Epithelial cell of proximal tubule (primary cell): Measurements from ENCODE around the gene PRELID3B. TPM values are rescaled to one million over a fixed set of nuclear protein-coding genes. Genes with fewer than 3 reads are reported as not detected.
A peak's percentile ranks its signal among the peaks of the same experiment; 100 is the strongest.

ENCODE experiments used
- DNase-seq: peaks from one replicate; pipeline ENCODE4 v3.0.0-alpha.2; 2011; ENCODE audit warnings: low read depth
- H3K4me3 ChIP-seq: 2 replicates; pipeline ENCODE4 v1.5.1; 2011; ENCODE audit warnings: low read depth, mild to moderate bottlenecking, low read length
- total RNA-seq: library from RNA; depleted of rRNA; stranded (reverse); fragments of >200 nt; gene quantifications from 2 replicates; pipeline ENCODE4 v1.2.3, GENCODE V29; 2015
- TF ChIP-seq, protein P1 (sequence below): conservative IDR thresholded peaks from 2 replicates; pipeline ENCODE4 v1.5.1; 2012; ENCODE audit warnings: low read depth, mild to moderate bottlenecking, low read length

Gene PRELID3B
- total RNA-seq, 1 donor from 2014 or later, result 76.3 TPM

DNA sequence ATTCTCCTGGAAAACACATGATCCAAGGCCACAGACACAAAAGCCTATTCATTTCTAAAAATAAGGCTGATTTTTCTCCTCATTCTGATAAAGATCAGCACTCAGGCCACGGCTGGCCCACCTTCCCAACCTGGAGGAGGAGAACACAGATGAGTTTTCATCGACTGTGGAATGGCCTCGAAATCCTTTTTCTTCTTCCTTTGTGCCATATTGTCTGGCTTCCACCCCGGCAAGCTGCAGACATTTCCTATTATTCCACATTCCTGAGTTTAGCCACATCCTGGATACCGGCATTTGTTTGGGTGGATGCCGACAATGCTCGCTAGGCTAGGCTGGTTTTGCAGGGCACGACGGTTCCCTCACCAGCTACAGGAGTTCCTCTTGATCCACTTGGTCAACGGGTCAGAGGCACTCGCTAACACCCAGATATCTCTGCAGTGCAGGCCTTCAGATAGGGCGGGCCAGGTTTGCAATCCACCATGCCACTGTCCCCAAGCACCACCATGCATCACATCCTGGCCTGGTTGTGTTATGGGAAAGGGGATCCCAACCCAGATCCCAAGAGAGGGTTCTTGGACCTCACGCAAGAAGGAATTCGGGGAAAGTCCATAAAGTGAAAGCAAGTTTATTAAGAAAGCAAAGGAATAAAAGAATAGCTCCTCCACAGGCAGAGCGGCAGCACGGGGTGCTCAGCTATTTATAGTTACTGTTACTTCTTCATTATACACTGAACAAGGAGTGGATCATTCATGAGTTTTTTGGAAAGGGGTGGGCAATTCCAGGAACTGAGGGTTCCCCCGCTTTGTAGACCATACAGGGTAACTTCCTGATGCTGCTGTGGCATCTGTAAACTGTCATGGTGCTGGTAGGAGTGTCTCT lies 31.4 kb downstream of the PRELID3B start:
- H3K4me3 ChIP-seq, result no peak overlapping the region
- TF ChIP-seq, protein P1, sequence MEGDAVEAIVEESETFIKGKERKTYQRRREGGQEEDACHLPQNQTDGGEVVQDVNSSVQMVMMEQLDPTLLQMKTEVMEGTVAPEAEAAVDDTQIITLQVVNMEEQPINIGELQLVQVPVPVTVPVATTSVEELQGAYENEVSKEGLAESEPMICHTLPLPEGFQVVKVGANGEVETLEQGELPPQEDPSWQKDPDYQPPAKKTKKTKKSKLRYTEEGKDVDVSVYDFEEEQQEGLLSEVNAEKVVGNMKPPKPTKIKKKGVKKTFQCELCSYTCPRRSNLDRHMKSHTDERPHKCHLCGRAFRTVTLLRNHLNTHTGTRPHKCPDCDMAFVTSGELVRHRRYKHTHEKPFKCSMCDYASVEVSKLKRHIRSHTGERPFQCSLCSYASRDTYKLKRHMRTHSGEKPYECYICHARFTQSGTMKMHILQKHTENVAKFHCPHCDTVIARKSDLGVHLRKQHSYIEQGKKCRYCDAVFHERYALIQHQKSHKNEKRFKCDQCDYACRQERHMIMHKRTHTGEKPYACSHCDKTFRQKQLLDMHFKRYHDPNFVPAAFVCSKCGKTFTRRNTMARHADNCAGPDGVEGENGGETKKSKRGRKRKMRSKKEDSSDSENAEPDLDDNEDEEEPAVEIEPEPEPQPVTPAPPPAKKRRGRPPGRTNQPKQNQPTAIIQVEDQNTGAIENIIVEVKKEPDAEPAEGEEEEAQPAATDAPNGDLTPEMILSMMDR, result no peak
- DNase-seq, result peak; percentile 37

DNA sequence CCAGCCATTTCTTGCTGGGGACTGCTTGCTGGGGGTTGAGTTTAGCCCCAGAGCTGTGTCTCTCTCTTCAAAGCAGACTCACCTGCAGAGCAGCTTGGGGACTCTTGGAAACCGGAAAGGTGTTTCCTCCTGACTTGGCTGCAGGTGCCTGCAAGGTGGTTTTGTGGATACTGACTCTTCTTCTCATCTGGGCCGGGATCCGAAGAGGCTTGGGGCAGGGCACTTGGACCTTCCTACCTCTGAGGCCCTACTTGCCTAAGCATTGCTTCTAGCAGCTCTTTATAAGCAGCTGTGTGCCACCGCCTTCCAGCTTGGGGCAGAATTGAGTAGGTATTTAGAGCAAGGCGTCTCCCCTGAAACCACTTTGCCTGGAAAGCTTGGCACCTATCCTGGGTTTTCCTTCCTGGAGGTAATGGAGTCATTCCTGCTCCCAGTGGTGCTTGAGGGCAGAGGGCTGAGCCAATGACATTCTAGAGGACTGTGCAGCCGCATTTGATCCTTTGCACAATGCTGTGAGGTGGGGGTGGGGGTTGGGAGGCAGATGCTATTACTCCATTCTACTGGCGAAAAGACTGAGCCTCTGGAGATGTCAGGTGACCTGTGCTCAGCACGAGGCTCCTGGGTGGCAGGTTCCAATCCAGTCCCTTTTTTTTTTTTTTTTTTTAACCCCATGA lies 32.1 kb downstream of the PRELID3B start:
- TF ChIP-seq, protein P1, result no peak
- no peak for DNase-seq
- no peak overlapping the region for H3K4me3 ChIP-seq

DNA sequence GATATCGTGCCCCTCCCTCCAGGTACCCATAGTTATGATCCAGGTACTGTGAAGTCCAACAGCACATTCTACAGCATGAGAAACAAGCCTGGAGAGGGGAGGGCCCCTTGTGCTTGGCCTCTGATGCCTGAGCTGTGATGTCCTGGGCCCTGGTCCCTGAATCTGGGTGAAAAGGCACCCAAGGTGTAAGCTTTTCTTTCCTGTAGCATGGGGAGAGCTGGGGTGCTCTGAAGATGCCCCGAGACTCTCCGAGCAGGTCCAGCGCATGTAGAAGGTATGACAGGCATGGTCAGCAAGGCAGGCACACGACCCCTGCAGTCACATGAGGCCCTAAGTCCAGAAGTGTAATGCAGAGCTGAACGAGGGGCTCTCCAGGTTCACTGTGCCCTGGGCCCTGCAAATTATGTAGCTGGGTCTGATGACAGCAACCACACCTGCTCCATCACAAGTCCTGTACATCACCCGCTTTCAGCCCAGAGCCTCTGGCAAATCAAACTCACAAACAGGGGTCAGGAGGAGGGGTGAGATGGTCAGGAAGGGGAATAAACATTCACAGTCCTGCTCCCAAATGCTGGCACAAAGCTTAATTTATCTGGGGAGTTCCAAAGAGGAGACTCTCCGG lies 33.8 kb downstream of the PRELID3B start:
- H3K4me3 ChIP-seq, result no peak overlapping the region
- TF ChIP-seq, protein P1, result no peak
- no peak for DNase-seq

DNA sequence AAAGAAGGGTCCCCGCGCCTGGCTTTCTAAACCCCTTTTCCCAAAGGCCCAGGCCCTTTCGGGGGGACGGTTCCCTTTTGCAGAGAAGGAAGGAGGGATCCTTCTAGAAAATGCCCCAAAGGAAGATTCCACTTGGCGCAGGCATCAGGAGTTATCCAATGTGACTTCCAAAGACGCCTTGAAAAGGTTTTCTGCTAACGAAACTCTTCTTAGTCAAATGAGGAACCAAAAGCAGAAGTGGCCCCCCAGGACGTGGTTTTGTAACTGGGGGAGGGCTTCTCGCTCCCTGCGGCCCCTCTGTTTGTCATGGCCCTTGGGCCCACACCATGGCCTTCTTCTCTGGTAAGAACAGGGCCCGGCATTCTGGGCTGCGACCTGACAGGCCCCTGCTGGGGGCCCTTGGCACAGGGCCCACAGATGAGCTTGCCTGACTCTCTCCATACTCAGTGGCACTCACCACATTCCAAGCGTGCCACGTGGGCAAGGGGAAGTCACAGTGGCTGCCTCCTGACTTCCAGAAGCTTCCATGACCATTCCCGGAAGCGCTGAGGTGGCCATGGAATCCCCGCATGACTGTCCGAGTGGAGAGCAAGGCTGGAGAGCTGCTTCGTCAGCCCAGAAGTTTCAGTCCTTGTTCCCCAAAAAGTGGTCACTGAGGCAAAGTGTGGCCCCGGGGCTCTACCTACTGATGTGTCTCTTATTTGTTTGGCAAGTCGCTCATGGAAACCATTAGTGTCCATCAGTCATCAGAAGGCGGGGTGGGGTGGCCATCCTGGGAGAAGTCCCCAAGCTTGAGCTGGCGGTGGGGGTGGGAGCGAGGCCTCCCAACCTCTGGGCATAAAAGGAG lies 34.7 kb downstream of the PRELID3B start:
- H3K4me3 ChIP-seq, result peak overlapping the region; percentile 85
- TF ChIP-seq, protein P1, result no peak
- peak; percentile 42 for DNase-seq

DNA sequence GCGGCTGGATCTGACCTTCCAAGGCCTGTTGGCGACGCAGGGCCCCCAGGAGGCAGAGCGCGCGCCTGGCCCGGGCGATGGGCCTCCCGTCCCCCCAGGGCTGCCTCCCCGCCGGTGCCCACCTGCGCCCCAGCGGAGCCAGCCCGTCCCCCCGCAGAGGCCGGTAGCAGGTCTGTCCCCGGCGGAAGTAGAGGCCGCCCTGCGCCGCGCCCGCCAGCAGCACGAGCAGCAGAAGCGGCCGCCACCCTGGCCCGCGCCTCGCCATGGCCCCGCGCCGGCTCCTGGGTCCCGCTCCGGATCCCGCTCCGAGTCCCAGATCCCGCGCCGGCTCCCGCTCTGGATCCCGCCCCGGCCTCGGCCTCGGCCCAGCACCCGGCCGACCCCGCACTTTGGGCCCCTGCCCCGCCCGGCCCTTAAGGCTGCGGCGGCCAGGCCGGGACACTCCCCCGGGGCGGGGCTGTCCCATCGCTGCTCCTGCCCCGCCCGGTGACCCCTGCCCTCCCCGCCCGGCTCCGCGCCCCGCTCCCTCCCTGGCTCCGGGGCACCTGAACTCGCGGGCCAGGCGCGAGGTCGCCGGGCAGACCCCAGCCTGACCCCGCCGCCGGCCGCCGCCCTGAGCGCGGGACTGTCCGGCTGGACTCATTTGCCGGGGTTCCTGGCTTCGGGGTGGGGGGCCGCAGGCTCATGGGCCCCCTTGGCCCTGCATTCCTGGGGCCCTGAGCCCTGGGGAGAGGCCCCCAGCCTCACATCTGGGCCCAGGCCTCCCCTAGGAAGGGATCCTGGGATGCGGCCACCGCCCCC lies 35.5 kb downstream of the PRELID3B start, which contains the start of gene CTSZ:
CTSZ (minus strand) TSS at position 391 of the 801 bp plus-strand sequence; CDS start at position 265, 126 bp downstream.
- H3K4me3 ChIP-seq, result peak within 1 kb of the TSS; percentile 85
- no peak for DNase-seq
- TF ChIP-seq, protein P1, result no peak
